Fibroblast of villous mesenchyme (primary cell): ENCODE measurements around the gene CDYL. TPM values are rescaled to one million over a fixed set of nuclear protein-coding genes. Genes with fewer than 3 reads are reported as not detected.

ENCODE experiments used
- DNase-seq: peaks from one replicate; pipeline ENCODE4 v3.0.0-alpha.2; 2010; ENCODE audit warnings: low read depth
- H3K4me3 ChIP-seq: 2 replicates; pipeline ENCODE4 v1.5.1; 2011; ENCODE audit warnings: low read depth, mild to moderate bottlenecking, low read length
- CTCF ChIP-seq: IDR thresholded peaks from 2 replicates; pipeline ENCODE4 v1.5.1; 2012; ENCODE audit warnings: low read depth, mild to moderate bottlenecking, low read length; ENCODE audit not compliant: insufficient read depth
- total RNA-seq: library from RNA; depleted of rRNA; stranded (reverse); fragments of >200 nt; gene quantifications from 2 replicates; pipeline ENCODE4 v1.2.3, GENCODE V29; 2012

Gene CDYL
- total RNA-seq, 1 donor = 37.1 TPM

GRCh38 chr6:4892785-4893485 lies 116.7 kb downstream of the CDYL start:
- no peak for TF ChIP-seq CTCF
- no peak overlapping the region for H3K4me3 ChIP-seq
- DNase-seq = no peak

GRCh38 chr6:4894049-4894448 lies 117.8 kb downstream of the CDYL start:
- no peak for DNase-seq
- H3K4me3 ChIP-seq = no peak overlapping the region
- no peak for TF ChIP-seq CTCF

GRCh38 chr6:4895971-4896370 lies 119.8 kb downstream of the CDYL start:
- DNase-seq = no peak
- no peak overlapping the region for H3K4me3 ChIP-seq
- no peak for TF ChIP-seq CTCF

GRCh38 chr6:4896401-4896800 lies 120.2 kb downstream of the CDYL start:
- no peak for DNase-seq
- TF ChIP-seq CTCF = no peak

GRCh38 chr6:4899249-4900034 lies 123.2 kb downstream of the CDYL start:
- no peak overlapping the region for H3K4me3 ChIP-seq
- peak; percentile 30 for DNase-seq
- TF ChIP-seq CTCF = no peak

More at GRCh38 chr6:4896401-4896800, 120.2 kb downstream of the CDYL start:
- no peak overlapping the region for H3K4me3 ChIP-seq

GRCh38 chr6:4901386-4902061 lies 125.3 kb downstream of the CDYL start:
- no peak for DNase-seq
- H3K4me3 ChIP-seq = no peak overlapping the region
- TF ChIP-seq CTCF = no peak
